ACHN (cell line): ENCODE measurements around the gene BCL11A.

ENCODE experiments used
- DNase-seq: peaks from one replicate; pipeline ENCODE4 v3.0.0-alpha.2; 2015
- in situ Hi-C: cut with HindIII; loops from 2 replicates; pipeline ENCODE4 v1.10.0; 2017; ENCODE audit warnings: low sequenced_read_pairs, low pct_ligation_motif_present, low pct_unique_long_range_greater_than_20kb

The BCL11A gene

DNA sequence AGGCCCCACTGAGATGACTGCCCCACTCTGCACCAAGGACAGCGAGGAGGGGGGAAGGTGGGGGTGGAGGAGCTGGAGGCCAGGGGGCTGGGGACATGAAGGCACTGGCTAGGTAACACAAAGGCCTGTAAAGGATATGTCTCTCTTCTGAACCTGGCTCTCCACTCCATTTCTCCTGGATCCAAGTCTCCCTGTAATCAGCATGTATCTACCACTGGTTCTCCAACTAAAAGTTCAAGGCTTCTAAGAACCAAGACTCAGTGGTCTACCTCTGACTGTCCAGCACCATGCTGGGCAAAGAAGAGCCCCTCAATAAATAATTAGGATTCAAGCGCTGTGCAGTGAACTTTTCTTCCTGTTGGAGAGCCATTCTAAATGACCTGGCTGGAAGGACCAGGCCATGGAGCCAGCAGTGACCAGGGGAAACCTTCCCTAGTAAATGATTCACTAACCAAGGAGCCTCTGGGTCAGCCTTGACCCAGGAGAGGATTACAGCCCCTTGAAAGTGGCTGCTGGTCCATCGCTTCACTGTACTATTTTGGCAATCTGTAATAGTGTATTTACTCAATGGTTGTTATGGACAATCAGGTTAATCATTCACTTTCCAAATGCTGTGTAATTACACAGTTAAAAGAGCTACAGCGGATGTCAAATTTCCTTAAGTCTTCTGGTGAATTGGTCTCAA lies 73.2 kb downstream of the BCL11A start:
- in situ Hi-C loops, result no loop called here
- no peak for DNase-seq

DNA sequence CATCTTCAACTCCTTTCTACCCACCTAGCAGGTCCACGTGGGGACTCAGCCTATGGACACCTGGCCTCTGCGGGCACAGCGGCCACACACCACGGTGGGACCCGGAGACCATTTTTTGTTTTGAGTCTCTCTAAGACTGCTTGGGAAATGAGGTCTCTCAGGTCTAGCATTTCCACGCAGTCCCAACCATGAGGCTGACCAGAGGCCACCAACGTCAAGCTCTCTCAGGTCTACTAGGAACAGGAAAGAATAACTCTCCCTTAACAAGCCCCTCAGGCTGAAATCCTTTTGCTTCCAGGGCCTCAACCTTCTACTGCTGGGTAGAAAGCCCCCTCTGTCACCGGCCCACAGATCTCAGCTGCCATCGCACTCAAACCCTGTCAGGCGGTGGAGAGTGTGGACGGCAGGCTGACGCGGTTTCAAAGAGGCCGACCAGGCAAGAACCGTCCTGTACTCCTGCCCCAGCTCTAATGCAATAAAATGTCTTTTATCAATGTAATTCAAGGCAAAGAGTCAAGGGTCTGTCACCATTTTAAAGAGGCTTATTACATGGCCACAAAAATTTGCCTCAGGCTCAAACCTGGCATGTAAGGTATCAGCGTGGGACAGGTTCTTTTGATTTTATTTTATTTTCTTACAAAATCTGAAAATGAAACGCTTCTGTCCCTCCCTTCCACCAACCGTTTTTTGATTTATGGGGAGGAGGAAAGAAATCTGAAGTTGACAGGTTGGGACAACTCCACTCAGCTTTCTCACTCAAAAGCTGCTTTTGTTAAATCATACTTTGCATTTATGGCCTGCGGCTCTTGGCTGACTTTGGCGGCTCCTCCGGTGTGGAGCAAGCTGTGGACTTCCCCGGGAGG lies 74.0 kb downstream of the BCL11A start:
- in situ Hi-C loops, result no loop called here
- no peak for DNase-seq

DNA sequence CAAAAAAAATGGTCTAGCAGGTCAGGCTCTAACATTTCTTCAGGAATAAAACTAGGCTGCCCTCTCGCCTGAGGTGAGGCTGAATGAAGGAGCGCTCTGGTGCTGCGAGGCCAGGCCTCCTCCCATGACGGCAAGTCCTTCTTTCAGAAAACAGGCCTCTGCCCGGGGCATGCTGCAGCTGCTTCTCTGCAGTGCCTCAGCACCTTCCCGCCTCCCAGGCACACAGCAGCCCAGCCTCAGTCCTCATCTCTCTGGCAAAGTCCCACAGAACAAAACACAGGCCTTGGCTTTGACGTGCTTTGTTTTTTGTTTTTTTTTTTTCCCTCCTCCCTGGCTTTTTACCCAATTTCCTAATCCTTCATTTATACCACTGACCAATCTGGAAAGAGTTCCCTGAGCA lies 74.8 kb downstream of the BCL11A start:
- in situ Hi-C loops, result no loop called here
- DNase-seq, result no peak

DNA sequence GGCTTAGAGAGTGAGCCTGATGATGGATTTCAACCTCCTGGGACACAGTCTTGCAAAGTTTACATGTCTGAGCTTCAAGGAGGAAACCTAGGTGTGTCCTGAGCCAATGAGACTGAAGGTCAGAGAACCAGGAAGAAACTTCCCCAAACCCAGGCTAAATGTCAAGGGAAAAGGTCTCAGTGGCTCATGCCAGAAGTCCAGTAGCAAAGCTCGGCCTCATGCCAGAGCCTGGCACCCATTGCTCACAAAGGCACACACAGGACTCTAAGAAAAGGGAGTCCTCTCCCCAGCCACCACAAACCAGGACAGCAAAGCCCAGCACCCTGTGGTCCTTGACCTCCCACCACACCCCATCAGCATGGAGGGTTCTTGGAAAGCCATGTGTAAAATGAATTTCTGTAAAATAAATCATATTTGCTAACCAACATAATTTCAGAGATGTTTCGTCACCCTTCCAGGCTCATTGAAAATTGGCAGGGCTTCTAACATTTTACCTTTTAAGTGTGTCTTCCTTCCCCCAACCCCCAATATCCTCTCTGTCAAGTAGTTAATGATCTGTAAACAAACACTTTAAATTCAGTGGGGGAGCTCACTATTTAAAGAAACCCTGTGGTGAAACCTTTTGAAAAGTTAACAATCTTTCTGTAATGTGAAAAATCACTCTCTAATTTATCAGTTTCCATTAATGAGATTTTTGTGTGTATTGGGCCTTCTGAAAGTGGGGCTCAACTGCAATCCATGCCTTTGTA lies 77.1 kb downstream of the BCL11A start:
- no peak for DNase-seq
- in situ Hi-C loops, result no loop called here

DNA sequence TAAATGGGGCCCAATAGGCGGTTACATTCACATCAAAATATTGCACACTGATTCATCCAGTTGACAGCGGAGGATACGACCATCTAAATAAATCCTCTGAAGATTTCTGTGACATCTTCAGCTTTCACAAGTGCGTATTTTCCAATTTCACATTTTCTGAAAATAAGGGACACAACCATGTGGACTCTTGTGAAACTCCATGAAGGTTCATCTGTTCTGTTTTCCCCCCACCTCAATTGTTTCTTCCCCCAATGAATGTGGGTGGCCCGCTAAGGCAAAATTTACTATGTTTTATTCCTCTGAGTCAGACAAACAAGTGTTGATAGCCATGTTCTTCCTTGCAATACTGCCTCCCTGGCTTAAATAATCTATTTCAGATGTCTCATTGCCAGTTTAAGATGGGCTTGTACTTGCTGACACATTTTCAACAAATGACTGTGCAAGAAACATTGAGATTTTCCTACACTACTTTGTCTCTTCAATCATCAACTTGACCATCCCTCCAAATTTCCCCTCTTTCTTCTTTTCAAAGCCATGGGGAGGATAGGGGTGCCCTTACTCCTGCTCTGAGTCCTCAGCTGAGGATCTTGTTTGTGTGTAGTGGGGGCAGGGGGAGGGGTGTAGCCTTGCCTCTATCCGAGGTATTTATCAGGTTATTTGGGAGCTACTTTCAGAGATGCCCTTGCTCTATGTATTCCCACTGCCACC lies 78.2 kb downstream of the BCL11A start:
- no peak for DNase-seq
- in situ Hi-C loops, result no loop called here

DNA sequence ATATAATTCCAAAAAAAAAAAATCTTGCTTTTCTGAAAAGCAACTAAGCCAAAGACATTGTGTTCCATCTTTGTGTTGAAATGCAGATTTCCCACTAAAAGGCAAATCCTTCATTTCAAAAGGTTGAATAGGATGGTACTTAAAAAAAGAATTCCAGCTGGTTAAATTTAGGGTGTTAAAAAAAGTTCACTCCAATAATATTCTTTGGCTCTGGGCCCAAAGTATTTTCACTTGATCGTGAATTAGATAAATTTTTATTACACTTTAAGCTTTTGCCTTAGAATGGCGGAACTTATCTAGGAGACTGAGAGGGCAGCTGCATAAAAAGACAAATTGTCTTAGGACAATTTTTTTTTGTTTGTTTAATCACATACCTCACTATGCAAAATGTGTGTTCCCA lies 79.2 kb downstream of the BCL11A start:
- no peak for DNase-seq
- in situ Hi-C loops, result no loop called here

DNA sequence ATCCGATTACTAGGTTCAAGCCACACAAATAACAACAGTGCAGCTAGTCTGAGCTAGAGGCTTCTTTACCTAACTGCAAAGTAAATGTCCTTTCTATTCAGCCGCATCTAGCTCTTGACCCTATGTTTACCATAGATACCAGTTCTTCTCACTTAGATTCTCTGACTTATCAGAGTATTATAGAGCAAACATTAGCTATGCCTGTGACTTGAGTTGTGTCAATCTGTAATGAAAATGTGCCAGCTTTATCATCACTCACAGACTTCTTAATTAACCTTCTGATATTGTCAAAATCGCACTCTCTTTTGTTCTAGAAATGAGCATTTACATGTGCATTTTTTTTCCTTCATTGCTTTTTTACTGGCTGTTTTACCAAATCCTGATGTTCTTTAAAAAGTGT lies 79.9 kb downstream of the BCL11A start:
- in situ Hi-C loops, result no loop called here
- no peak for DNase-seq

DNA sequence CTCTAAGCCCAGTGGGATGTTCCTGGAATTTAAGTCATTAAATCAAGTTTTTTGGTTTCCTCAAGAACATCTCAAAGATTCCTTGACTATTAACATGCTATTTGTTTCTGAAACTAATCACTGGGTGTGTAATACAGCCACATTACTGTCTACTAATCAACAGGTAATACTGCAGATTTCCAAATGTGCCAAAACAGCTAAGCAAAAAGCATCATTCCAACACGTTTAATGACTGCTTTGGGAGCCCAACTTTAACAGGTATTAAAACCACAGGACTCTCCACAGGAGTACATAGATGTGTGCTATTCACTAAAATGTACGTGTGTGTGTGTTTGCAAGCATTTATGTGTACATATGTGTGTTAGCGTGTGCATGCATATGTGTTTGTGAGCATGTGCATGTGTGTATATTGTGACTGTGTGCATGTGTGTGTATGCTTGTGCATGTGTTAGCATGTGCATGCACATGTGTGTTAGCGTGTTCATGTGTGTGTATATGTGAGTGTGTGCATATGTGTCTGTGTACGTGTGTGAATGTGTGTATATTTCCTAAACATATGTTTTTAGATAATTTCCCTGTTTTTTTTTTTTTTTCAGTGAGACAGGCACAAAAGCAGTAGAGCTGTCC lies 80.7 kb downstream of the BCL11A start:
- in situ Hi-C loops, result no loop called here

DNA sequence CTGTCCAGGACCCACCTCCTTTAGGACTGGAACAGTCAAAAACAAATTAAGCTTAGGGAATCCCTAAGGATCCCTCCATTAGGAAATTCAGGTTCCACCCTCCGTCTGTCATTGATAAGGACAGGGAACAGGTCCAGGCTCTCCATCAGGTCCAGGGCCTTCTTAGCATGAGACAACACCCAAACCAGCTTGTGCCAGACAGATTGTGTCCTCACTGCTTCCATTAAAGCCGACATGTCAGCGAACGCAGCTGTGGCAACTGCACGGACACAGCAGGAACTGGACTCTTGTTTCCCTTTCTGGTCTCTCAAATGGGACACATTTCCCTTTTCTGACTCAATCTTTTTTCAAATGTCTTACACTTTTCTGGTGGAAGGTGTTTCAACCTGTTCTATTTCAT lies 81.4 kb downstream of the BCL11A start:
- in situ Hi-C loops, result no loop called here
- DNase-seq, result no peak

More for the DNA sequence above, 80.7 kb downstream of the BCL11A start:
- DNase-seq, result no peak

DNA sequence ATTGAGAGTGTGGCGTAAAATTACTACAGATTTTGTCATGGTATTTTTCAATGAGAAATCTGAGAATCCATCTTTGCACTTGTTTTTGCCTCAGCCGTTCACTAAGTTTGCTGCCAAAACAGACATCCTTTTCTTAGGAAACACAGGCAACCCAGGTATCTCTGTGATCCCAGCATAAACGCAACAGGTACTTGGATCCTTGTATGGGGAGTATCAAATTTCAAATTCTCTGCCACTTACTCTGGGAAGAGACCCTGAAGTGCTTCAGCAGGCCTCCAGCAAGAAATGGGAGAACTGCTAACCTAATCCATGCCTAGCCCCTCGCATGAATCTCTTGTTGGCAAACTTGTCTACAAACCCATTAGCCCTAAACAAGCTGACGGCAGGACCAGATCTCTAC lies 83.1 kb downstream of the BCL11A start:
- no peak for DNase-seq
- in situ Hi-C loops, result no loop called here

DNA sequence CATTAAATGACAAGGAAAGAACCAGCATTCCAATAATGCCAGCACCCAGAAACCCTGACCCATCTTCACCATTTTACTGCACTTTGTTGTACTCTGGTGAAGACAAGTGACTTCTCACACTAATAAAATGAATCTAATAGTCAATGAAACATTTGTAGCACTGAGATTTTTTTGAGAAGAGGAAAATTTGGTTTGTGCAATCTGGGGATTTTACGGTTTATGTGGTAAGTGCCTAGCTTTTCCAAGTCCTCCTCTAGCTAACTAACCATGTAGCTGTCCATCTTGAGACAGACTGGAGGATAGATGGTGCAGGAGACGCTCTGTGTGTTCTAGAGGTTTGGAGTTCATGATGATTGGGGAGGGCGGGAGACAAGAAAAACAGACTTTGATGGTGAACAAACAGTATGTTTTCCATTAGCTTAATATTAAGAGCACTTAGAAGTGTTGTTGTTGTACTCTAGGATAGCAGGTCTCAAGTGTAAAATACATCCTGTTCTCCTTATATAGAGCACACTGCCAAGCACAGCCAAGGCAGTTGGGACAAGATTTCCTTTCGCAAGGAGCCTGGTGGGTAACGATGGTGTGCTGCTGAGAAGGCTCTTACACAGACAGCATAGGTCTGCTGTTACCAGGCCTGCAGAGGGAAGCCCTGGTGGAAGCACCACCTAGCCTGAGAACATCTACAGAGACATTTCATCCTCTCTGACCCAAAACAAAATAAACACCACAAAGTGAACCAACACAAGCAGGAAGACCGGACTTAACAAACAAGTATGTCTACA lies 83.7 kb downstream of the BCL11A start:
- no peak for DNase-seq
- in situ Hi-C loops, result no loop called here

DNA sequence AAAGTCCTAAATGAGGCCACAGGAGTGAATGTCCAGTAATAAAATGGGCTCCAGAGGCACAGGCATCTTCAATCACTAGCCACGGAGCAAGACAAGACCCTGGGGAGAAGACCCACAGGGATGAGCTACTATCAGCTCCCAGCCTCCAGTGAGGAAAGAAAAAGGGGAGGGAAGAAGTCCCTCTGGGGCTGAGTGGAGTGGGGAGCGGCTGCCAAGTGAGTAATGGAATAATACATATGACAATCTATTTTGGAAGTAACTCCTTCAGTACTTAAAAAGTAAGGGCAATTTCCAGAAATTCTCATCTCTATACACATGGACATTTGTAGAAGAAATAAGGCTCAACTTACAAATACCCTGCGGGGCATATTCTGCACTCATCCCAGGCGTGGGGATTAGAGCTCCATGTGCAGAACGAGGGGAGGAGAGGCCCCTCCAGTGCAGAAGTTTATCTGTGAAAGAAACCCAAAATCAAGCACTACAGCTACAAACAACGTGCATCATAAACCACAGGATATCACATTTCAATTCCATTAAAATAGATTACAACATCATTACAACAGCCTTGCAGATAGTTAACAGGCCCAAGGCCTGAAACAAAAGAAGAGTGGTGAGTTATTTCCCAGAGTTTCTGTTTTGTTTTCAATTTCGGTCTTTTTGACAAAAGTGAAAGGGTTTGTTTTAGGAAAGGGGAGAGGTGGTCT lies 84.9 kb downstream of the BCL11A start:
- in situ Hi-C loops, result no loop called here
- DNase-seq, result no peak

DNA sequence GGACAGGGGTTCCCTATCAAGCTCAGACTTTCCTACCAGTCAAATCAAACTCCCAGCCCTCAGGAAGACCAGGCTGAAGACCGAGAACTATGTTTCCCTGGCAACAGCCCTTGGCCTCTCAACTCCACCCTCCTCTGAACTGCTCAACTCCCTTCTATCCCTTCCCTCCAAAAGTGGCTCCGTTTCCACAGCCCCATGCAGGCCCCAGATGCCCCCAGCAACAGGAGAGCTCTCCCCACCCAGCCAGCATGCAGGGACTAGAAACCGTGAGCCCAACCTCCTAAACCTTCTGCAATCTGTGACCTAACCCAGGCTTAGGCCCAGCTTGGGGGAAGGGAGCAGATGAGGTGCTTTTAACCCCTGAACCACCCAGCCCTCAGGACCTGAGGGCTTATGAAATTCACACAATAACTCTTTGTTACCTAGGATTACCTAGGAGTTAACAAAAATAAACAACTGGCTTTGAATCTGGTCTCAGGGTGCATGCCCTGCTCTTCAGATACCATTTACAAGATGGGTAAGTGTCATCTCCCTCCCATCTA lies 87.2 kb downstream of the BCL11A start:
- no peak for DNase-seq
- in situ Hi-C loops, result no loop called here

DNA sequence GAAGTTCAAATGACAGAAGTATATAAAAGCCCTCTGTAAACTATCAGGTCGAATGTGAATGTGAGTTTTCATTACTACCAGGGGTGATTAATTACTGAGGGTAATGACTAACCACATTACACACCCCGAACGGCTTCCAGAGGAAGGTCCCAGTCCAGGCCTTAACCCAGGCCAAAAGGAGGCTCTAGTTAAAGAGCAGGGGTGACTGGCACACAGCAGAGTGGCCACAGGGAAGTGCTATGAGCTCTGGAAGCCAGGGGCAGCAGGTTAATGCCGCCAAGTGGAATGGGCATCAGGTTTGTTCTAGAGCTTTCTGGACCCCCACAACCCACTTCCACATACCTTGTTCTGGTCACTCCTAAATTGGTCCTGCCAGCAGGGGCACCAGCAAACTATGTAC lies 87.7 kb downstream of the BCL11A start:
- no peak for DNase-seq
- in situ Hi-C loops, result no loop called here

DNA sequence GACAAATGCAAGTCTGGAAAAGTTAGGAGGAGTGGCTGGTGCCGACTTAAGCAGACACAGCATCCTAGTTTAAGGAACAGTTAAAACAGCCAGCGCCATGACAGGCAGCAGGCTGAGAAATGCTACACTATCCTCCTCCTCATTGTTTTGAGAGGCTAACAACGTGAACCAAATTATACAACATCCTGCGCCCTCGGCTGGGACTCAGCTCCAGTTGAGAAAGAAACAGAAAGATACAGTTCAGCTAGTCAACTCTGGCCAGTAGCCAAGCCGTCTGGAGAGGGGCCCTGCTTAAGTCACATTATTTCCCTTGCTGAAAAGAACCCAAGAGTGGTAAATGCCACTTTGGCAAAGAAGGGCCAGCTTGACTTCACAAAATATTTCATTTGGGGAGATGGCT lies 90.2 kb downstream of the BCL11A start:
- no peak for DNase-seq

DNA sequence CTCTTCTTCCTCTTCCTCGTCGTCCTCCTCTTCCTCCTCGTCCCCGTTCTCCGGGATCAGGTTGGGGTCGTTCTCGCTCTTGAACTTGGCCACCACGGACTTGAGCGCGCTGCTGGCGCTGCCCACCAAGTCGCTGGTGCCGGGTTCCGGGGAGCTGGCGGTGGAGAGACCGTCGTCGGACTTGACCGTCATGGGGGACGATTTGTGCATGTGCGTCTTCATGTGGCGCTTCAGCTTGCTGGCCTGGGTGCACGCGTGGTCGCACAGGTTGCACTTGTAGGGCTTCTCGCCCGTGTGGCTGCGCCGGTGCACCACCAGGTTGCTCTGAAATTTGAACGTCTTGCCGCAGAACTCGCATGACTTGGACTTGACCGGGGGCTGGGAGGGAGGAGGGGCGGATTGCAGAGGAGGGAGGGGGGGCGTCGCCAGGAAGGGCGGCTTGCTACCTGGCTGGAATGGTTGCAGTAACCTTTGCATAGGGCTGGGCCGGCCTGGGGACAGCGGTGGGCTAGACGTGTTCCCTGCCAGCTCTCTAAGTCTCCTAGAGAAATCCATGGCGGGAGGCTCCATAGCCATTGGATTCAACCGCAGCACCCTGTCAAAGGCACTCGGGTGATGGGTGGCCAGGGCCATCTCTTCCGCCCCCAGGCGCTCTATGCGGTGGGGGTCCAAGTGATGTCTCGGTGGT lies 91.9 kb downstream of the BCL11A start:
- DNase-seq, result no peak
- in situ Hi-C loops, result no loop called here

More for the DNA sequence above, 90.2 kb downstream of the BCL11A start:
- in situ Hi-C loops, result no loop called here
